ENCODE data around the gene GAL3ST1. TPM values are rescaled to one million over a fixed set of nuclear protein-coding genes. Genes with fewer than 3 reads are reported as not detected.
"Not testable (repeated sequence)": the region's sequence is repeated elsewhere in the genome, so short reads cannot be mapped to it uniquely, and the experiment has no call there.

GAL3ST1 gene
- total RNA-seq, 4 donors from 2014 or later, result 1.1 to 2.4 TPM; not detected in 2

DNA sequence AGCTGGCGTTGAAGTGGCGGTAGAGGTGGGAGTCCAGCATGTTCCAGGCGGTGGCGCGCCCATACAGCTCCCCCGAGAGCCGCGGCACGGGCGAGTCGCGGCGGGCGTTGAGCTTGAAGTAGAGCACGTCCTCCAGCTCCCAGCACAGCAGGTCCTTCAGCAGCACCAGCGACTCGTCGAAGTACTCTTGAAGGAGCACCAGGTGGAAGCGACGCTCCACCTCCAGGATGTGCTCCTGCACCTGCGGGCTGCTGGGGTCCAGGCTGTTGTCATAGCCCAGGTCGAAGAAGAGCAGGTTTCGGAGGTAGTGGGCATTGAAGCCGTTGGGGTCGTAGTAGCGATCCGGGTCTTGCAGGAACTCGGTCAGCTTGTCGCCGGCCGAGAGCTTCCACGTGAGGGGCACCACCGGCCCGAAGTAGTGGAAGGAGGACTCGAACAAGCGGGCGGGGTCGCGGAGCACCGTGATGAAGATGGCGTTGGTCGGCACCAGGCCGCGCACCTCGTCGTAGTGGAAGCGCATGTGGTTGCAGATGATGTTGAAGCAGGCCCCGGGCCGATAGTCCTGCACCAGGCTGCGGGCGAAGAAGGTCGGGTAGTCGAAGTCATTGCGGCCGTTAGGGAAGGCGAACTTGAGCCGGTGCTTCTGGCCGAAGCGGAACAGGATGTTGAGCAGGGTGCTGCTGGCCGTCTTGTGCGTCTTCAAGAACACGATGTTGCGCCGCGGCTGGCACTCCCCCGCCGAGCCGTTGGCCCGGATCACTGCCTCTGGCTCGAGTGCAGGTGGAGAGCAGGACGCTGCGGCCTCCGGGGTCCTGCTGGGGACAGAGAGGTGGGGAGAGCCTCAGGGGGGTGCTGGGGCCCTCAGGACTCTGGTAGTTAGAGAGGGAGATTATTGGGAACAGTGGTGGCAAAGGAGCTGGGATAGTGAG lies 18.9 kb downstream of the GAL3ST1 start:
- no peak for TF ChIP-seq POLR2A (IDR thresholded peaks at IDR 0.05)
- TF ChIP-seq, protein P1, sequence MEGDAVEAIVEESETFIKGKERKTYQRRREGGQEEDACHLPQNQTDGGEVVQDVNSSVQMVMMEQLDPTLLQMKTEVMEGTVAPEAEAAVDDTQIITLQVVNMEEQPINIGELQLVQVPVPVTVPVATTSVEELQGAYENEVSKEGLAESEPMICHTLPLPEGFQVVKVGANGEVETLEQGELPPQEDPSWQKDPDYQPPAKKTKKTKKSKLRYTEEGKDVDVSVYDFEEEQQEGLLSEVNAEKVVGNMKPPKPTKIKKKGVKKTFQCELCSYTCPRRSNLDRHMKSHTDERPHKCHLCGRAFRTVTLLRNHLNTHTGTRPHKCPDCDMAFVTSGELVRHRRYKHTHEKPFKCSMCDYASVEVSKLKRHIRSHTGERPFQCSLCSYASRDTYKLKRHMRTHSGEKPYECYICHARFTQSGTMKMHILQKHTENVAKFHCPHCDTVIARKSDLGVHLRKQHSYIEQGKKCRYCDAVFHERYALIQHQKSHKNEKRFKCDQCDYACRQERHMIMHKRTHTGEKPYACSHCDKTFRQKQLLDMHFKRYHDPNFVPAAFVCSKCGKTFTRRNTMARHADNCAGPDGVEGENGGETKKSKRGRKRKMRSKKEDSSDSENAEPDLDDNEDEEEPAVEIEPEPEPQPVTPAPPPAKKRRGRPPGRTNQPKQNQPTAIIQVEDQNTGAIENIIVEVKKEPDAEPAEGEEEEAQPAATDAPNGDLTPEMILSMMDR (IDR thresholded peaks at IDR 0.05), result no peak
- no peak for DNase-seq
- 91 to 95% methylated on average over 29 to 43 of the region's 73 CpGs for WGBS, 2 donors
- Histone ChIP-seq H3K4me3 (no peak overlapping the region), H3K27me3 (no peaks in the 10 kb centered on the region), H3K9me3 (no peaks in the 10 kb centered on the region), H3K4me1 (no peaks in the 10 kb centered on the region), H3K27ac (no peak overlapping the region), H3K36me3 (no peaks in the 10 kb centered on the region)
- intact Hi-C loops (cut with DNase I), result no loop called here

DNA sequence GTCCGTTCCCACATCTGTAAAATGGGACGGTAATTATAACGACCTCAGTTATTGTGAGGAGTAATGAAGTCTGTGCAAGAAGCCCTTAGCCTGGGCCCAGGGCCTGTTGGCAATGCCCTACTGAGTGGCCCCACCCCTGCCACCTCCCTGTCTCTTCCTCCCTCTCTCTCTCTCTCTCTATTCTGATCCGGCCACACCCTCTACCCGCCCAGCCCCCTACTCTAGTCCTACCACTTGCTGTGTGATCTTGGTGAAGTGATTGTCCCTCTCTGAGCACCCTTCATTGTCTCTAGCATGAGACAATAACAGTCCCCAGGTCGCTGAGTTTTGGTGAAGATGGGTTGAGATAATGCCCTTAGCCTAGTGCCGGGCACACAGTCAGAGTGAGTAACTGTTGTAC lies 20.5 kb downstream of the GAL3ST1 start:
- 66 to 74% methylated on average over 7 of the region's 7 CpGs for WGBS, 2 donors
- no peaks in the 10 kb centered on the region for H3K36me3 ChIP-seq
- no peak overlapping the region for H3K27ac ChIP-seq
- no peak for DNase-seq
- intact Hi-C loops (cut with DNase I), result no loop called here
- H3K4me3 ChIP-seq, result no peak overlapping the region
- H3K4me1 ChIP-seq, result no peaks in the 10 kb centered on the region
- no peaks in the 10 kb centered on the region for H3K9me3 ChIP-seq
- TF ChIP-seq, protein P1 (IDR thresholded peaks at IDR 0.05), result no peak
- TF ChIP-seq POLR2A (IDR thresholded peaks at IDR 0.05), result no peak
- peaks cover 0 to 5% (median 0%) of the 10 kb centered on the region in 4 donors for H3K27me3 ChIP-seq

DNA sequence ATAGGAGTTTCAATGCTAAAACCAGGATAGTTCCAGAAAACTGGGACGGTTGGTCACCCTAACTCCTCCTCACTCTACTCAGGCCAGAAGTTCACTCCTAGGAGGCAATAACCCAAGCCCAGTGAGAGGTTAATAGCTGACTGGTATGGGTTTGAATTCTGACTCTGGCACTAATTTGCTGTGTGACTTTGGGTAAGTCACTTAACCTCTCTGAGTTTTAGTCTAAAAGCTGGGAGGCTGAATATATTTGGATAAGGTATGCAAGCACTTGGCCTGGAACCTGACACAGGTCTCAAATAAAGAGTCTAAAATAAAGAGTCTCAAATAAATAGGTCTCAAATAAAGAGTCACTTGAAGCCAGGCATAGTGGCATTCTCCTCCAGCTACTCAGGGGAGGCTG lies 21.7 kb downstream of the GAL3ST1 start:
- 100% methylated on average over 1 of the region's 1 CpG for WGBS, 2 donors
- Histone ChIP-seq H3K27ac (no peak overlapping the region), H3K9me3 (no peaks in the 10 kb centered on the region), H3K4me1 (no peaks in the 10 kb centered on the region), H3K27me3 (peaks cover 0 to 16% (median 0%) of the 10 kb centered on the region in 4 donors), H3K4me3 (no peak overlapping the region), H3K36me3 (no peaks in the 10 kb centered on the region)
- TF ChIP-seq POLR2A (IDR thresholded peaks at IDR 0.05), result no peak
- TF ChIP-seq, protein P1 (IDR thresholded peaks at IDR 0.05), result no peak
- no peak for DNase-seq
- intact Hi-C loops (cut with DNase I), result no loop called here

DNA sequence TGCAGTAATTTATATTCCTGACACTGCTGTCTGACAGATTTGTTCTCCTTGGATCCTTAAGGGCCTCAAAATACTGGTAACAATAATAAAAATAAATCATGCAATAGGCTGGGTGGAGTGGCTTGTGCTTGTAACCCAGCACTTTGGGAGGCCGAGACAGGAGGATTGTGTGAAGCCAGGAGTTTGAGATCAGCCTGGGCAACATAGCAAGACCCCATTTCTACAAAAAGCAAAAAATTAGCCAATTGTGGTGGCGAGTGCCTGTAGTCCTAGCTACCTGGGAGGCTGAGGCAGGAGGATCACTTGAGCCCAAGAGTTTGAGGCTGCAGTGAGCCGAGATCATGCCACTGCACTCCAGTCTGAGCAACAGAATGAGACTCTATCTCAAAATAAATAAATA lies 22.7 kb downstream of the GAL3ST1 start:
- H3K9me3 ChIP-seq; H3K4me3 ChIP-seq; H3K4me1 ChIP-seq; DNase-seq; H3K27ac ChIP-seq; H3K36me3 ChIP-seq; intact Hi-C loops (cut with DNase I): not testable (repeated sequence)
- H3K27me3 ChIP-seq, result peaks cover 0 to 21% (median 0%) of the 10 kb centered on the region in 4 donors
- 88 to 93% methylated on average over 3 of the region's 3 CpGs for WGBS, 2 donors

DNA sequence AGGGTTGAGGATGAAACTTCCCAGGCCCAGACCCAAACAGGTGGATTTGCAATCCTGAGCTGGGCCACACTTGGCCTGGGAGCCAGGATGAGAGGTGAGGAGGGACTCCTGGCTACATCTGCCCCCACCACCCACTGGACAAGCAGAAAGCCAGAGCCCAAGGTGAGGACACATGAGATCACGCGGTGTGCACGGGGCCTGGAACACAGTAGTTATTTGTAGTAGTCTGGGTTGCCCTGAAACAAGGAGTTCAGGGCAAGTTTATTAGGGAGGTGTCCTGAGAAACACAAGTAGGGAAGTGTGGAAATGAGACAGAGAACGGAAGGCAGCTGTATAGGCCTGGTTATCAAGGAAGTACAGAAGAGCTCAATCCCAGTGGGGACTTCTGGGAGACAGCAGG lies 27.3 kb downstream of the GAL3ST1 start:
- 79 to 91% methylated on average over 1 to 4 of the region's 4 CpGs for WGBS, 2 donors
- no peak for DNase-seq
- Histone ChIP-seq H3K36me3 (no peaks in the 10 kb centered on the region), H3K27me3 (peaks cover 0 to 54% (median 0%) of the 10 kb centered on the region in 4 donors), H3K9me3 (no peaks in the 10 kb centered on the region), H3K4me3 (no peak overlapping the region), H3K4me1 (peaks cover 0 to 7% (median 3%) of the 10 kb centered on the region in 3 donors), H3K27ac (no peak overlapping the region)
- TF ChIP-seq POLR2A (IDR thresholded peaks at IDR 0.05), result no peak
- TF ChIP-seq, protein P1 (IDR thresholded peaks at IDR 0.05), result no peak
- intact Hi-C loops (cut with DNase I), result no loop called here

Data from esophagus squamous epithelium (tissue), 5 donors.